CD14-positive monocyte (primary cell): ENCODE data around the gene RNF220. TPM values are rescaled to one million over a fixed set of nuclear protein-coding genes. Genes with fewer than 3 reads are reported as not detected.
A peak's percentile ranks its signal among the peaks of the same experiment; 100 is the strongest.

Source experiments
- DNase-seq, 3 donors: peaks; one replicate each; pipeline ENCODE4 v3.0.0-alpha.2; 2011 to 2022
- H2AFZ ChIP-seq: 2 replicates; pipeline ENCODE4 v1.6.0; 2012; ENCODE audit warnings: mild to moderate bottlenecking, low read depth, low read length, inconsistent platforms; ENCODE audit not compliant: insufficient read depth, poor library complexity, severe bottlenecking
- H3K27ac ChIP-seq, 2 donors: 1 replicate in 1 of 2; 2 replicates in 1 of 2; pipeline ENCODE4 v1.5.1; 2012 to 2013; ENCODE audit warnings: low read length in 2 of 2, control low read depth in 1 of 2, inconsistent platforms in 1 of 2, low read depth in 1 of 2, mild to moderate bottlenecking in 1 of 2
- H3K27me3 ChIP-seq, 2 donors: one replicate each; pipeline versions ENCODE4 v1.6.0 to v1.6.1; 2011 to 2013; ENCODE audit warnings: low read length in 2 of 2; ENCODE audit not compliant: control insufficient read depth in 2 of 2, insufficient read depth in 2 of 2
- H3K36me3 ChIP-seq, 2 donors: replicated peaks in 1 of 2; 1 replicate in 1 of 2; 2 replicates in 1 of 2; pipeline versions ENCODE4 v1.5.1 to v1.6.1; 2012 to 2013; ENCODE audit warnings: low read length in 2 of 2, control low read depth in 1 of 2, inconsistent platforms in 1 of 2, mild to moderate bottlenecking in 1 of 2; ENCODE audit not compliant: insufficient read depth in 2 of 2, control insufficient read depth in 1 of 2
- H3K4me1 ChIP-seq, 2 donors: 1 replicate in 1 of 2; 2 replicates in 1 of 2; pipeline versions ENCODE4 v1.5.1 to v1.6.1; 2012 to 2013; ENCODE audit warnings: low read length in 2 of 2, control low read depth in 1 of 2, inconsistent platforms in 1 of 2, mild to moderate bottlenecking in 1 of 2, moderate library complexity in 1 of 2; ENCODE audit not compliant: insufficient read depth in 2 of 2, control insufficient read depth in 1 of 2
- H3K4me2 ChIP-seq: replicated peaks from 2 replicates; pipeline ENCODE3; 2012; ENCODE audit warnings: low read length, moderate library complexity, mild to moderate bottlenecking; ENCODE audit not compliant: poor library complexity, severe bottlenecking; ENCODE audit errors: extremely low read depth
- H3K4me3 ChIP-seq, 3 experiments: fragments of 200-600 bp in 1 of 3; sonication (generic) in 1 of 3; replicated peaks in 1 of 3; 1 replicate in 2 of 3; 2 replicates in 1 of 3; pipeline ENCODE4 v1.5.1; 2011 to 2013; ENCODE audit warnings: low read length in 3 of 3, mild to moderate bottlenecking in 3 of 3, control low read depth in 2 of 3, low read depth in 2 of 3, inconsistent platforms in 1 of 3, moderate library complexity in 1 of 3
- H3K79me2 ChIP-seq: 2 replicates; pipeline ENCODE4 v1.6.0; 2012; ENCODE audit warnings: mild to moderate bottlenecking, control low read depth, inconsistent platforms, low read length, moderate library complexity; ENCODE audit not compliant: insufficient read depth
- H3K9ac ChIP-seq: 2 replicates; pipeline ENCODE4 v1.6.0; 2017; ENCODE audit warnings: low read length, mild to moderate bottlenecking; ENCODE audit not compliant: insufficient read depth, poor library complexity, severe bottlenecking
- H3K9me3 ChIP-seq, 2 donors: replicated peaks in 1 of 2; 1 replicate in 1 of 2; 2 replicates in 1 of 2; pipeline versions ENCODE4 v1.5.1 to v1.6.1; 2012 to 2013; ENCODE audit warnings: low read length in 2 of 2, control low read depth in 1 of 2; ENCODE audit not compliant: control insufficient read depth in 1 of 2, insufficient read depth in 1 of 2
- H4K20me1 ChIP-seq: 2 replicates; pipeline ENCODE4 v1.6.0; 2012; ENCODE audit warnings: mild to moderate bottlenecking, low read length, control low read depth, moderate library complexity; ENCODE audit not compliant: insufficient read depth
- H3K27ac Mint-ChIP-seq, 7 donors: one replicate each; pipeline ENCODE4 v1.8.0; 2020; ENCODE audit warnings: mild to moderate bottlenecking in 7 of 7, mixed read lengths in 7 of 7, moderate library complexity in 6 of 7, inconsistent platforms in 2 of 7
- H3K27me3 Mint-ChIP-seq, 3 donors: one replicate each; pipeline ENCODE4 v1.8.0; 2021 to 2022; ENCODE audit warnings: low read depth in 3 of 3, mild to moderate bottlenecking in 3 of 3, mixed read lengths in 3 of 3, moderate library complexity in 3 of 3, inconsistent platforms in 1 of 3
- H3K36me3 Mint-ChIP-seq, 2 donors: one replicate each; pipeline ENCODE4 v1.8.0; 2020; ENCODE audit warnings: mixed read lengths in 2 of 2, inconsistent platforms in 1 of 2, mild to moderate bottlenecking in 1 of 2
- H3K4me1 Mint-ChIP-seq: one replicate; pipeline ENCODE4 v1.8.0; 2020; ENCODE audit warnings: mild to moderate bottlenecking, mixed read lengths
- H3K4me3 Mint-ChIP-seq, 2 donors: one replicate each; pipeline ENCODE4 v1.8.0; 2020; ENCODE audit warnings: mild to moderate bottlenecking in 2 of 2, mixed read lengths in 2 of 2, moderate library complexity in 1 of 2
- H3K9me3 Mint-ChIP-seq, 7 donors: one replicate each; pipeline ENCODE4 v1.8.0; 2020 to 2022; ENCODE audit warnings: mixed read lengths in 7 of 7, mild to moderate bottlenecking in 6 of 7, moderate library complexity in 6 of 7, inconsistent platforms in 2 of 7
- CTCF ChIP-seq: fragments of 200-600 bp; IDR thresholded peaks from one replicate; pipeline ENCODE4 v1.8.0; 2022; ENCODE audit warnings: antibody characterized with exemption, mild to moderate bottlenecking
- WGBS: methylation state at CpG from one replicate; pipeline ENCODE4 v1.1.5; 2013; ENCODE audit warnings: missing lambda C conversion rate; ENCODE audit not compliant: insufficient coverage; 5-methylcytosine and 5-hydroxymethylcytosine counted together
- intact Hi-C, 2 donors: fragments of 100-400 bp; cut with micrococcal nuclease; formaldehyde crosslinking; loops; one replicate each; pipeline versions ENCODE4 v1.15.0 to v1.15.1; 2023
- polyA plus RNA-seq, 3 donors: library from polyadenylated mRNA; depleted of rRNA in 1 of 3; unstranded in 2 of 3; stranded (reverse) in 1 of 3; fragments of 300-500 nt in 2 of 3; fragments of >200 nt in 1 of 3; fragmentation: Illumina TruSeq in 2 of 3; gene quantifications; 1 replicate in 2 of 3; 2 replicates in 1 of 3; pipeline ENCODE4 v1.2.3, GENCODE V29; 2012 to 2021

The RNF220 gene
- polyA plus RNA-seq, 3 donors, result 39.4 to 133 (median 49.4) TPM

GRCh38 chr1:44672961-44673674, 268.1 kb downstream of the RNF220 start:
- intact Hi-C loops, result loop anchor here in 1 of 2 donors (5.0 to 10.0 kb wide), 2 partner anchors 41 to 52 kb away; no protein-coding TSS in a partner anchor

More at GRCh38 chr1:44672961-44673674, 268.1 kb downstream of the RNF220 start:
- no peak for DNase-seq
- Histone ChIP-seq H3K4me3 (peak overlapping the region; percentile 50 to 79 (median 71)), H2AFZ (peak overlapping the region; percentile 81), H3K27ac (peak overlapping the region; percentile 55 to 87), H3K36me3 (peaks cover 0 to 5% of the 10 kb centered on the region in 2 donors), H4K20me1 (peaks cover 6% of the 10 kb centered on the region), H3K4me1 (peaks cover 69 to 70% of the 10 kb centered on the region in 2 donors), H3K79me2 (peaks cover 22% of the 10 kb centered on the region), H3K9ac (peak overlapping the region; percentile 66), H3K9me3 (no peaks in the 10 kb centered on the region), H3K4me2 (peak overlapping the region; percentile 83), H3K27me3 (no peaks in the 10 kb centered on the region)
- H3K27ac Mint-ChIP-seq, result peak overlapping the region in 4 of 7 donors; percentile 93 to 96 (median 95)
- peaks cover 11 to 19% of the 10 kb centered on the region in 2 donors for H3K36me3 Mint-ChIP-seq
- H3K9me3 Mint-ChIP-seq, result no peaks in the 10 kb centered on the region
- no peak for TF ChIP-seq CTCF
- peaks cover 0 to 5% (median 2%) of the 10 kb centered on the region in 3 donors for H3K27me3 Mint-ChIP-seq
- H3K4me1 Mint-ChIP-seq, result peaks cover 43% of the 10 kb centered on the region
- H3K4me3 Mint-ChIP-seq, result peak overlapping the region; percentile 84 to 91
- WGBS, result 74% methylated on average over 8 of the region's 14 CpGs
